GM12875 (cell line): ENCODE data around the gene PROB1.
"Not testable (repeated sequence)": the region's sequence is repeated elsewhere in the genome, so short reads cannot be mapped to it uniquely, and the experiment has no call there.

Experiments used
- H3K4me3 ChIP-seq: one replicate; pipeline ENCODE4 v1.5.1; 2011; ENCODE audit warnings: low read depth, low read length, control low read depth
- CTCF ChIP-seq: IDR thresholded peaks from 2 replicates; pipeline ENCODE4 v1.5.1; 2011; ENCODE audit warnings: low read depth, mild to moderate bottlenecking, control low read depth, inconsistent platforms, low read length, moderate library complexity, borderline replicate concordance; ENCODE audit not compliant: insufficient read depth

Gene PROB1

GRCh38 chr5:139394654-139395566, at the start of gene PROB1:
Gene PROB1, minus strand, starts transcription at chr5:139395104. Its CDS starts 23 bp downstream, at chr5:139395081.
- peak within 1 kb of the TSS; percentile 85 for H3K4me3 ChIP-seq
- TF ChIP-seq CTCF = no peak

GRCh38 chr5:139443831-139444453, 49.0 kb upstream of the PROB1 start:
- no peak for TF ChIP-seq CTCF
- no peak overlapping the region for H3K4me3 ChIP-seq

- H3K4me3 ChIP-seq = not testable (repeated sequence)
Observed at GRCh38 chr5:139440416-139440815, 45.5 kb upstream of the PROB1 start.

- no peak for TF ChIP-seq CTCF
- H3K4me3 ChIP-seq = peak within 1 kb of the TSS; percentile 92
Observed at GRCh38 chr5:139439013-139439903, 44.4 kb upstream of the PROB1 start, which contains the start of gene DNAJC18. Gene DNAJC18, minus strand, starts transcription at chr5:139439525. Its CDS starts 80 bp downstream, at chr5:139439445.

- no peak for TF ChIP-seq CTCF
- peak overlapping the region; percentile 92 for H3K4me3 ChIP-seq
Observed at GRCh38 chr5:139438707-139439012, 43.8 kb upstream of the PROB1 start.

GRCh38 chr5:139435676-139436075, 40.8 kb upstream of the PROB1 start:
- H3K4me3 ChIP-seq = no peak overlapping the region
- no peak for TF ChIP-seq CTCF

- no peak overlapping the region for H3K4me3 ChIP-seq
- TF ChIP-seq CTCF = no peak
Observed at GRCh38 chr5:139431706-139432105, 36.8 kb upstream of the PROB1 start.
